OCI-LY3 (cell line): ENCODE data around the gene CHRM5.

Source experiments
- CTCF ChIP-seq: fragments of 200-600, 300-600 bp; sonication (generic); IDR thresholded peaks from 2 replicates; pipeline ENCODE4 v1.5.1; 2014; ENCODE audit warnings: antibody characterized with exemption, low read length, low read depth
- EZH2phosphoT487 ChIP-seq: fragments of 200-600 bp; shearing (Covaris generic); IDR thresholded peaks from 2 replicates; pipeline ENCODE4 v1.6.1; 2018; ENCODE audit warnings: antibody characterized with exemption, mixed run types, low read depth

- TF ChIP-seq CTCF (no peak), EZH2phosphoT487 (no peak)
Observed at GRCh38 chr15:33923446-33923845, 44.9 kb upstream of the CHRM5 start.
